ENCODE results near the gene CASP12.

GRCh38 chr11:104898685-104899013 is 389 bp upstream of the CASP12 start:
- TF ChIP-seq ZNF70 (CRISPR knock-in tag; IDR thresholded peaks at IDR 0.05) = no peak
- TF ChIP-seq CSDC2 (CRISPR knock-in tag; IDR thresholded peaks at IDR 0.05) = no peak
- TF ChIP-seq, protein P1, sequence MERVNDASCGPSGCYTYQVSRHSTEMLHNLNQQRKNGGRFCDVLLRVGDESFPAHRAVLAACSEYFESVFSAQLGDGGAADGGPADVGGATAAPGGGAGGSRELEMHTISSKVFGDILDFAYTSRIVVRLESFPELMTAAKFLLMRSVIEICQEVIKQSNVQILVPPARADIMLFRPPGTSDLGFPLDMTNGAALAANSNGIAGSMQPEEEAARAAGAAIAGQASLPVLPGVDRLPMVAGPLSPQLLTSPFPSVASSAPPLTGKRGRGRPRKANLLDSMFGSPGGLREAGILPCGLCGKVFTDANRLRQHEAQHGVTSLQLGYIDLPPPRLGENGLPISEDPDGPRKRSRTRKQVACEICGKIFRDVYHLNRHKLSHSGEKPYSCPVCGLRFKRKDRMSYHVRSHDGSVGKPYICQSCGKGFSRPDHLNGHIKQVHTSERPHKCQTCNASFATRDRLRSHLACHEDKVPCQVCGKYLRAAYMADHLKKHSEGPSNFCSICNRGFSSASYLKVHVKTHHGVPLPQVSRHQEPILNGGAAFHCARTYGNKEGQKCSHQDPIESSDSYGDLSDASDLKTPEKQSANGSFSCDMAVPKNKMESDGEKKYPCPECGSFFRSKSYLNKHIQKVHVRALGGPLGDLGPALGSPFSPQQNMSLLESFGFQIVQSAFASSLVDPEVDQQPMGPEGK (CRISPR knock-in tag; IDR thresholded peaks at IDR 0.05; ENCODE audit: borderline replicate concordance) = no peak
- no peak for TF ChIP-seq ARNTL (CRISPR knock-in tag; IDR thresholded peaks at IDR 0.05; ENCODE audit: borderline replicate concordance, low read depth)
- TF ChIP-seq TCF4 (CRISPR knock-in tag; IDR thresholded peaks at IDR 0.05; ENCODE audit: borderline replicate concordance) = no peak
- TF ChIP-seq TOX (CRISPR knock-in tag; IDR thresholded peaks at IDR 0.05; ENCODE audit: borderline replicate concordance) = no peak
- no peak for TF ChIP-seq CREB5 (CRISPR knock-in tag; IDR thresholded peaks at IDR 0.05; ENCODE audit: low read depth)
- no peak for TF ChIP-seq ESRRG (CRISPR knock-in tag; IDR thresholded peaks at IDR 0.05)
- no peak for TF ChIP-seq ZFP3 (CRISPR knock-in tag; IDR thresholded peaks at IDR 0.05)
- no peak for TF ChIP-seq OSR1 (CRISPR knock-in tag; IDR thresholded peaks at IDR 0.05)
- TF ChIP-seq BACH2 (CRISPR knock-in tag; IDR thresholded peaks at IDR 0.05; ENCODE audit: borderline replicate concordance) = no peak
- no peak for TF ChIP-seq ZNF565 (CRISPR knock-in tag; conservative IDR thresholded peaks at IDR 0.05; ENCODE audit: low read depth)
- TF ChIP-seq ISL1 (CRISPR knock-in tag; IDR thresholded peaks at IDR 0.05) = no peak
- no peak for TF ChIP-seq ZNF8 (CRISPR knock-in tag; IDR thresholded peaks at IDR 0.05)

All from SK-N-SH treated with all-trans-retinoic acid at 6 μM for 48 hours (cell line).